MM.1S (cell line): ENCODE measurements around the gene CNTD1.

Experiments
- DNase-seq: peaks from one replicate; pipeline ENCODE4 v3.0.0-alpha.2; 2015
- H2AFZ ChIP-seq: fragments of 300-600 bp; sonication (generic); 2 replicates; pipeline ENCODE4 v1.6.0; 2016; ENCODE audit warnings: antibody characterized with exemption, low read length
- H3F3A ChIP-seq: fragments of 300-600 bp; sonication (generic); 2 replicates; pipeline ENCODE4 v1.6.1; 2016; ENCODE audit warnings: mild to moderate bottlenecking, antibody characterized with exemption, low read length, moderate library complexity, mixed read lengths; ENCODE audit not compliant: insufficient read depth
- H3K27ac ChIP-seq: fragments of 300-600 bp; sonication (generic); 2 replicates; pipeline ENCODE4 v1.5.1; 2016; ENCODE audit warnings: mild to moderate bottlenecking, low read length
- H3K27me3 ChIP-seq: fragments of 300-600 bp; sonication (generic); replicated peaks from 2 replicates; pipeline ENCODE4 v1.6.0; 2016; ENCODE audit warnings: low read length; ENCODE audit not compliant: insufficient read depth
- H3K36me3 ChIP-seq: fragments of 300-600 bp; sonication (generic); replicated peaks from 2 replicates; pipeline ENCODE4 v1.6.1; 2016; ENCODE audit warnings: mild to moderate bottlenecking, low read length, mixed read lengths; ENCODE audit not compliant: insufficient read depth
- H3K4me1 ChIP-seq: fragments of 300-600 bp; sonication (generic); 2 replicates; pipeline ENCODE4 v1.6.1; 2016; ENCODE audit warnings: low read length, mixed read lengths
- H3K4me2 ChIP-seq: fragments of 300-600 bp; sonication (generic); 2 replicates; pipeline ENCODE4 v1.6.0; 2016; ENCODE audit warnings: low read depth, low read length
- H3K4me3 ChIP-seq: fragments of 300-600 bp; sonication (generic); 2 replicates; pipeline ENCODE4 v1.5.1; 2016; ENCODE audit warnings: low read length, mixed read lengths
- H3K79me2 ChIP-seq: fragments of 300-600 bp; sonication (generic); 2 replicates; pipeline ENCODE4 v1.6.1; 2016; ENCODE audit warnings: mixed run types, low read length, mixed read lengths
- H3K9ac ChIP-seq: fragments of 300-600 bp; sonication (generic); 2 replicates; pipeline ENCODE4 v1.6.1; 2016; ENCODE audit warnings: low read length, mixed read lengths
- H3K9me2 ChIP-seq: fragments of 300-600 bp; sonication (generic); replicated peaks from 2 replicates; pipeline ENCODE4 v1.6.1; 2016; ENCODE audit warnings: mild to moderate bottlenecking, low read length, mixed read lengths; ENCODE audit not compliant: insufficient read depth
- H3K9me3 ChIP-seq: fragments of 300-600 bp; sonication (generic); replicated peaks from 2 replicates; pipeline ENCODE4 v1.6.1; 2016; ENCODE audit warnings: mild to moderate bottlenecking, low read length, mixed read lengths; ENCODE audit not compliant: insufficient read depth
- H4K20me1 ChIP-seq: fragments of 300-600 bp; sonication (generic); 2 replicates; pipeline ENCODE4 v1.6.1; 2016; ENCODE audit warnings: mild to moderate bottlenecking, low read length, moderate library complexity, mixed read lengths; ENCODE audit not compliant: insufficient read depth
- EZH2 ChIP-seq: fragments of 300-600 bp; sonication (generic); optimal IDR thresholded peaks from 2 replicates; pipeline ENCODE3; 2017; ENCODE audit warnings: low read depth, mild to moderate bottlenecking, antibody characterized with exemption, low read length, mixed read lengths
- EZH2phosphoT487 ChIP-seq: fragments of 300-600 bp; sonication (generic); IDR thresholded peaks from 2 replicates; pipeline ENCODE4 v1.6.1; 2018; ENCODE audit warnings: antibody characterized with exemption, low read length
- TF ChIP-seq, protein P1 (sequence below): fragments of 300-600 bp; sonication (generic); IDR thresholded peaks from 2 replicates; pipeline ENCODE4 v1.5.1; 2016; ENCODE audit warnings: antibody characterized with exemption, low read length, mixed read lengths

Gene CNTD1

DNA sequence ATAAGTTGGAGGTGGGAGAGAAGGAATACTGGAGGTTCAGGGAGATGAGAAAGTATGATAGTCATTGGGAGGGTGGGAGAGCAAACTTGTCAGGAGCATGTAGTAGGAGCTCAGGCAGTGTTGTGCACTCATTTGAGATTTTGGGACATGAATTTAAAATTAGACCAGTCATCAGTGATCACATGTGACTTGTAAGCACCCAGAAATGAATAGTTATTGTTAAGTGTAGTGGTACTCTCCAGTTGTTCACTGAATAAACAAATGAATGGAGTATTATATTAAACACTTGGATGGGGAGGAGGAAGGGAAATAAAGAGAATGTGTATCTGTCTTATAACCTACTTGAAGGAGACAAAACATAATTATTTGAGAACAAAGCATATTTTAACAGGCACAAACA is 32.3 kb downstream of the CNTD1 start:
- TF ChIP-seq EZH2phosphoT487 (no peak), EZH2 (no peak)
- TF ChIP-seq, protein P1, sequence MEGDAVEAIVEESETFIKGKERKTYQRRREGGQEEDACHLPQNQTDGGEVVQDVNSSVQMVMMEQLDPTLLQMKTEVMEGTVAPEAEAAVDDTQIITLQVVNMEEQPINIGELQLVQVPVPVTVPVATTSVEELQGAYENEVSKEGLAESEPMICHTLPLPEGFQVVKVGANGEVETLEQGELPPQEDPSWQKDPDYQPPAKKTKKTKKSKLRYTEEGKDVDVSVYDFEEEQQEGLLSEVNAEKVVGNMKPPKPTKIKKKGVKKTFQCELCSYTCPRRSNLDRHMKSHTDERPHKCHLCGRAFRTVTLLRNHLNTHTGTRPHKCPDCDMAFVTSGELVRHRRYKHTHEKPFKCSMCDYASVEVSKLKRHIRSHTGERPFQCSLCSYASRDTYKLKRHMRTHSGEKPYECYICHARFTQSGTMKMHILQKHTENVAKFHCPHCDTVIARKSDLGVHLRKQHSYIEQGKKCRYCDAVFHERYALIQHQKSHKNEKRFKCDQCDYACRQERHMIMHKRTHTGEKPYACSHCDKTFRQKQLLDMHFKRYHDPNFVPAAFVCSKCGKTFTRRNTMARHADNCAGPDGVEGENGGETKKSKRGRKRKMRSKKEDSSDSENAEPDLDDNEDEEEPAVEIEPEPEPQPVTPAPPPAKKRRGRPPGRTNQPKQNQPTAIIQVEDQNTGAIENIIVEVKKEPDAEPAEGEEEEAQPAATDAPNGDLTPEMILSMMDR, result no peak
- Histone ChIP-seq H3K9me3 (no peaks in the 10 kb centered on the region), H3K36me3 (no peaks in the 10 kb centered on the region; the same call in 1 of the 2 replicates), H3K9ac (no peak overlapping the region), H3K9me2 (no peaks in the 10 kb centered on the region), H3K4me2 (no peak overlapping the region), H3K79me2 (peaks cover 33% of the 10 kb centered on the region), H4K20me1 (no peaks in the 10 kb centered on the region), H3K4me3 (no peak overlapping the region), H2AFZ (no peak overlapping the region), H3F3A (no peaks in the 10 kb centered on the region; the same call in 1 of the 2 replicates), H3K27ac (no peak overlapping the region), H3K27me3 (0 out of 2 replicates have a peak, but pooled peaks cover 1% of the 10 kb centered on the region), H3K4me1 (peaks cover 9% of the 10 kb centered on the region)
- DNase-seq, result no peak

DNA sequence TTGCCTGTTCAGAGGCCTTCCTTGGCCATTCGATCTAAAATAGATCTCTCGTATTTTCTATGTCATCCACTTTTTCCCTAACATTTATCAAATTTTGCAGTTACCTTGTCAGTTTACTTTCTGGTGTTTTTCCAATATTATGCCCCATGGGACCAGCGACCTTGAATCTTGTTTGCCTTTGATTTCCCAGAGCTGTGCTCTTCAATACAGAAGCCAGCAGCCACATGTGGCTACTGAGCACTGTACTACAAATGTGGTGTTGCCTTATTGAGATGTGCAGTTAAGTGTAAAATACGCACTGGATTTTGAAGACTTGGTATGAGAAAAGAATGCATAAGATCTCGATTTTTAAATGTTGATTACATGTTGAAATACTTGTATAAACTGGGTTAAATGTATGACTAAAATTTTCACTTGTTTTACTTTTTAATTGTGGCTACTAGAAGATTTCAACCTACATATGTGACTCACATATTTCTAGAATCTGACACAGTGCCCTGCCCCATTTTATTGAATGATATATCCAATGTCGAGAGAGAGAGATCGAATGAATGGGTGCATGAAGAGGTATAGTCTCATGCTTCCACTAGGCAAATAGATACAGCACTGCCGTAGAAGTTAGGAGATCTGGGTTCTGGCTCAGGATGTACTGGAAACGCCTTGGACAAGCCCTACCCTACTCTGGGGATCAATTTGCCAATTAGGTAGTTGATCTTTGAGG is 33.7 kb downstream of the CNTD1 start:
- Histone ChIP-seq H2AFZ (peak overlapping the region; percentile 83), H3K4me1 (peaks cover 9% of the 10 kb centered on the region)

DNA sequence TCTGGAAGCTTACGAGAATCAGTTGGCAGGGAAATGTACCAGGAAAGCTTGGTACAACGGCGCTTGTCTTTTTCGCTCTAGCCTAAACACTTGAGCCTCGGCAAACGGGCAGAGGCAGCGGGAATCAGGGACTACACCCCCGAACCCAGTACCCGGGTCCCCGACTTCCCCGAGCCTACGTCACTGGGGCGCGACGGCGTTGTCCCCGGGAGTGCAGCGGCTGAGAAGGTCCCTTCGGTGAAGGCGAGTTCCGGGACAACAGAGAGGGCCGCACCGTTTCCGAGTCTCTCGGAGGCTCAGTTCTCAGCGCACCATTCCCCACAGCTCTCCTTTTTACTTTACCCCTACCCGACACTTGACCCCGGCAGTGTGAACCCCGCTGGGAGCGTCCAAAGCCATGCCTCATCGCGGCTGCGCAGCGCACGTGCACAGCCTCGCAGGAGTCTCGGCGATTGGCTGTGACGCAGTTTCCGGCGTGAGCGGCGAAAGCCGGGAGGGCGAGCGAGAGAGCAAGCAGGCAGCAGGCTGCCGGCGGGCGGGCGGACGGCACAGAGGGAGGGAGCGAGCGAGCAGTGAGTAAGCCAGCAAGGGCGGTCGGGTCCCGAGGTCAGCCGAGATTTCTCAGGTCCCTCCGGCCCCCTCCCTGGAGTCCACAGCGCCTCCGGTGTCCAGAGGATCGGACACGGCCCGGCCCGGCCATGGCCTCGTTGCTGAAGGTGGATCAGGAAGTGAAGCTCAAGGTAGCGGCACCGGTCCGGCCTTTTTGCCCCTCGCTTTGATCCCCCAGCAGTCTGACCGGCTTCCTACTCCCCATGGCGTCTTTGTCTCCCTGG is 34.5 kb downstream of the CNTD1 start, which contains the start of gene PSME3:
Gene PSME3, plus strand, starts transcription at position 464 of the 833 bp plus-strand sequence. Its CDS starts 235 bp downstream, at position 699.
- Histone ChIP-seq H2AFZ (peak within 1 kb of the TSS; percentile 83), H3K9me3 (no peaks in the 10 kb centered on the region), H4K20me1 (no peaks in the 10 kb centered on the region), H3K4me3 (peak within 1 kb of the TSS; percentile 100), H3K27me3 (no peaks in the 10 kb centered on the region), H3K4me2 (peak within 1 kb of the TSS; percentile 87), H3K9me2 (no peaks in the 10 kb centered on the region), H3K36me3 (peaks cover 5% of the 10 kb centered on the region; the same call in 1 of the 2 replicates), H3K79me2 (peaks cover 52% of the 10 kb centered on the region), H3K9ac (peak within 1 kb of the TSS; percentile 90), H3K4me1 (peaks cover 9% of the 10 kb centered on the region), H3F3A (no peaks in the 10 kb centered on the region; the same call in none of the 2 replicates), H3K27ac (peak within 1 kb of the TSS; percentile 66; the same call in 1 of the 2 replicates)
- TF ChIP-seq, protein P1, result no peak
- no peak for TF ChIP-seq EZH2
- no peak for TF ChIP-seq EZH2phosphoT487
- peak; percentile 94 for DNase-seq

More for the DNA sequence above, 33.7 kb downstream of the CNTD1 start:
- Histone ChIP-seq H3K9me2 (no peaks in the 10 kb centered on the region), H3K27me3 (no peaks in the 10 kb centered on the region), H3K4me3 (peak overlapping the region; percentile 100), H3K9ac (peak overlapping the region; percentile 90), H3K79me2 (peaks cover 44% of the 10 kb centered on the region), H3K9me3 (no peaks in the 10 kb centered on the region), H3K27ac (peak overlapping the region; percentile 66; the same call in 1 of the 2 replicates), H3K4me2 (peak overlapping the region; percentile 87), H3K36me3 (no peaks in the 10 kb centered on the region; the same call in 1 of the 2 replicates), H4K20me1 (no peaks in the 10 kb centered on the region), H3F3A (no peaks in the 10 kb centered on the region; the same call in 1 of the 2 replicates)
- no peak for DNase-seq
- TF ChIP-seq, protein P1, result no peak
- TF ChIP-seq EZH2, result no peak
- no peak for TF ChIP-seq EZH2phosphoT487
